Measurements from ENCODE around the gene INSL3. TPM values are rescaled to one million over a fixed set of nuclear protein-coding genes. Genes with fewer than 3 reads are reported as not detected.

INSL3 gene
- total RNA-seq, 1 experiment from 2014 or later = not detected

DNA sequence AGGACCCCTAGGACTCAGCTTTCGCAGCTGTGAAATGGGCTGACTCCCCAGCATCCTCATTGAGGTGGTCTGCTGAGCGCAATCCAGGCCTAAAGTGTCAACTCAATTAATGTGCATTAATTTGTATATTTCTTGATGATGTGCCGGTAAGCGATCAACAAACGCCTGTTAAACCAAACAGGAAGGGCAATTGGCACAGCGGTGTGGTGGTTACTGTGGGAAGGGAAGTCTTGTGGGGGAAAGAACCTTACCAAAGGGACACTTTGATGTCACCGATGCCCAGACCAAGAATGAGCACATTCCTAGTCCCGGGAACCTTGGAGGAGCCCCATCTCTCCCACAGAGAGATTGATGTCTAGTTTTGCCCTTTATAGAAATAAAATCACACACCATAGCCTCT, 24.8 kb upstream of the INSL3 start:
- no peak for DNase-seq (ENCODE audit: low read depth)

- no peak for DNase-seq (ENCODE audit: low read depth)
Observed at GRCh38 chr19:17843908-17844490, 22.7 kb upstream of the INSL3 start.

DNA sequence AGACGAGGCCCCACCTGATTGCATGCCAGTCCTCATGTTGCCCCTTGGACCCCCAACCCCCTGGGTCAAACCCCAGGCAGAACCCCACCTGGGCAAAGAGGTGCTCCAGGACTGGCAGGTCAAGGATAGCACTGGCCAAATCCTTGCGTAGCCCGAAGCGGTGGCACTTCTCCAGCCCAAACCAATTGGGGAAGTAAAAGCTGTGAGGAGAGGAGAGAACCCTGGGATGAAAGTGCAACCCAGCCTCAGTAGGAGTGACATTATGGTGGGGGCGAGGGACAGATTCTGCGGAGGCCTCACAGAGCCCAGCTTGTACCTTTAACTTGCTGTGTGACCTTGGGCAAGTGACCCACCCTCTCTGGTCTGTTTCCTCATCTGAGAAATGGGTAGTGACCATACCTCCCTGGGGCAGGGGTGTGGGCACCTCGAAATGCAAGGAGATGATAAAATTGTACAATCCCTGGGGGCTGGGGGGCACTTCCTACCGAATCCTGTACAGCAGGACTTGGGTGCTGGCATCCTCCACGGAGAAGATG, 22.0 kb upstream of the INSL3 start:
- no peak for DNase-seq (ENCODE audit: low read depth)

GRCh38 chr19:17842663-17843291, 21.5 kb upstream of the INSL3 start:
- no peak for DNase-seq (ENCODE audit: low read depth)

DNA sequence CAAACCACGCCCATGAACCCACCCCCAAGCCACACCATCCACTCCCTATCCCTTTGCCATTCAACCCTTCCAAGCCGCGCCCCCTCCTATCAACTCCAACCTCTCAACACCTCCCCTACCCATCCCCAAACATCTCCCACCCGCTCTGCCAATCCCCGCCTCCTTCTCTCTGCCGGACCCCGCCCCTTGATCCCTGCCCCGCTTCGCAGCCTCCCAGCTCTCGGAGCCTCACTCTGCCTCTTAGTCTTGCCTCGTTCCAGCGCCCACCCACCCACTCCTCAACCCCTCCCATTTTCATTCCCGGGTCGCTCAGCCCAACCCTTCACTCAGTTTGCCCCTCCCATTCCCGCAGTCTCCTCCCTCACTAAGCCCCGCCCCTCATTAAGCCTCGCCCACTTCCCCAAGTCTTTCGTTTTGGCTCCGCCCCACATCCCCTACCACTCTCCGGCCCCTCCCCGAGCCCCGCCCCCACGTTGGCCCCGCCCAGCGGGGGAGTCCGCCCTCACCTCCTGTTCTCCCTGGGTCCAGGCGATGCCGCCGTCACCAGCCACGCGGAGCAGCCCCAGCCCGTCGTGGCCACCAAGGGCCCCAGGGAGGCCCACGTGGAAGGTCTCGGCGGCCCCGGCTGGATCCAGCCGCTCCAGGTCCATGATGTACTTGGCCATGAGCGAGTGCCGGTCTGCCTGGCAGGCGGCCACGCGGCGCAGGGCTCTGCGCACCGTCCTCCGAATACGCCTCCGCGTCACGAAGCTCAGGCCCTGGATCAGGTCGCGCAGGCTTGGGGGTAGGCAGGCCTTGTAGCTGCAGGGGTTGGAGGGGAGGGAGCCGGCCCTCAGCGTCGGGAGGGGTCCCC, 20.7 kb upstream of the INSL3 start:
- peak; percentile 83 for DNase-seq (ENCODE audit: low read depth)

GRCh38 chr19:17841371-17841809, 20.1 kb upstream of the INSL3 start:
- DNase-seq (ENCODE audit: low read depth) = peak; percentile 59

DNA sequence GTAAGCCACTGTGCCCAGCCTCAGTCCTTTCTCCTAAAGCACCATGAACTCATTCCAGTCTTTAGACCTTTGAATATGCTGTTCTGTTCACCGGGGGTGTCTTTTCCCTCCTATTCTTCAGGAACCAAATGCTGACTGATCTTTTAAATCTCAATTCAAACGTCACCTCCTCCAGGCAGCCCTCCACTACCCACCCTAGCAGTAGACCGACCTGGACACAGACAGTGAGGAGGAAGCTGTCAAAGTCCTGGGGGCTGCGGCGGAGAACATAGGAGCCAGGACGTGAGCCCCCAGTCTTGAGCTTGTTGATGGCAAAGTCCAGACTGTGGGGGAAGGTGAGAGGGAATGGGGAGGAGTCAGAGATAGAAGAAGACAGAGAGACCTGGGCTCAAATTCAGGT, 18.7 kb upstream of the INSL3 start:
- DNase-seq (ENCODE audit: low read depth) = no peak

DNA sequence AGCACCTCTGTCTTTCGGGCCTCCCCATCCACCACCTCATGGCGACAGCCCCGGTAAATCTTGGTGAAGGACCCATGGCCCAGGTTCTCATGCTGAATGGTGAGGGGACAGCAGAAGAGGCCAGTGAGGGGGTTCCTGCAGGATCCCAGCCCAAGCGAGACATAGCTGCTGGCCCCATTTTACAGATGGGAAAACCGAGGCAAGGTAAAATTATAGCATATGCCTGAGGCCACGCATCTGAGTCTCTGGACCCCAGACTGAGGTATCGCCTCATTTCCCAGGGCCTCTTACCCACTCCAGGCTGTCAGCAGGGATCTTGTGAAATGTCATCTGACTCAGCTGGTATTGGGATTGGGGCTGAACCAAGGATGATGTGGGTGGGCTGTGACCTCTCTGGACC, 16.7 kb upstream of the INSL3 start:
- no peak for DNase-seq (ENCODE audit: low read depth)

GRCh38 chr19:17836530-17836929, 15.2 kb upstream of the INSL3 start:
- no peak for DNase-seq (ENCODE audit: low read depth)

GRCh38 chr19:17835182-17836006, 14.1 kb upstream of the INSL3 start:
- DNase-seq (ENCODE audit: low read depth) = no peak

GRCh38 chr19:17834350-17835181, 13.2 kb upstream of the INSL3 start:
- no peak for DNase-seq (ENCODE audit: low read depth)

GRCh38 chr19:17832443-17833208, 11.3 kb upstream of the INSL3 start:
- no peak for DNase-seq (ENCODE audit: low read depth)

DNA sequence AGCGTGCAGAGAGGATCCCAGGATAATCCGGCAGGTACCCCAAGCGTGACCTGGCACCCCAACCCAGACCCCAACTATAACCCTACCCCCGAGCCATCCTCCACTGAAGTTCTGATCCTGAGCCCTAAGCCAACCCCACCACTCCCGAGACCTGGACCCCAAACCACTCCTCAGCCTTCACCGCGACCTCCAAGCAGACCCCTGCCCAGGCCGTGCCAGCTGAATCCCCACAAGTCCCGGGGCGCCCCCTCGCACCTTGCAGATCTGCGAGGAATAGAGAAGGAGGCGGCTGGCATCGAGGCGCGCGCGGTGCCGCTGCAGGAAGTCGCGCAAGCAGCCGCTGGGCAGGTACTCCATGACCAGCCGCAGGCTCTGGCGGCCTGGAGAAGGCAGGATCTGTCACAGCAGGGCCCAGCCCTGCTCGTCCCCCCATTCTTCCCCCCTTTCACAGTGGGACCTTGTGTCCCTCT, 10.1 kb upstream of the INSL3 start:
- no peak for DNase-seq (ENCODE audit: low read depth)

DNA sequence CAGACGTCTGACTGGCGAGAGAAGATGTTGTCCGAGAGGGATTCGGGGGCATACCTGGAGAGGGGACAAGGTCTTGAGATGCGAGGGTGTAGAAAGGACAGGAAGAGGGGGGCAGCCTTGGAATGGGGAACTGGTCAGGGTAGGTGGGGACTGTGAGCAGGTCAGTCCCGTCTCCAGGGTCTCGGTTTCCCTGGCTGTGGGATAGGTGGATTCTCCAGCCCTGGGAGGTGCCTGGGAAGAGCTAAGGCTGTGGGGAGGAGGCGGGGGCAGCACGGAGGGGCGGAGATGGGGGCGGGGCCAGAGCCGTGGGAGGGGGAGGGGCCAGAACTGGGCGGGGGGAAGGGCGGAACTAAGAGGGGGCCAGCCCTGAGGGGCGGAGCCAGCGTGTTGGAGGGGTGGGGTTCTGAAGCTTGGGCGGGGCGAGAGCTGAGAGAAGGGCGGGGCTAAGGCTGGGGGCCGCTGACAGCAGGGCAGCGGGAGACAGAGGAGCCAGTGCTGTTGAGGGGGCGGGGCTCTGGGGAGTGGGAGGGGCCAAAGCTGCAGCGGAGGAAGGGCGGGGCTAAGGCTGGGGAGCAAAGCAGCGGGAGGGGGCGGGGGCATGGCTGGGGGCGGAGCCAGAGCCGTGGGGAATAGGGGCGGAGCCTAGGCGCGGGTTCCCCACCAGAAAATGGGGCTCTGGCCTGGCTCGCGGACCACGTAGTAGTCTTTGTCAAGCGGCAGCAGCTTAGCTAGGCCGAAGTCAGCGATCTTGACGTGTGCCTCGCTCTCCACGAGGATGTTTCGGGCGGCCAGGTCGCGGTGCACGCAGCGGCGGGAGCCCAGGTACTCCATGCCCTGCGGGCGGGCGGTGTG, 9.5 kb upstream of the INSL3 start:
- peak; percentile 61 for DNase-seq (ENCODE audit: low read depth)

DNA sequence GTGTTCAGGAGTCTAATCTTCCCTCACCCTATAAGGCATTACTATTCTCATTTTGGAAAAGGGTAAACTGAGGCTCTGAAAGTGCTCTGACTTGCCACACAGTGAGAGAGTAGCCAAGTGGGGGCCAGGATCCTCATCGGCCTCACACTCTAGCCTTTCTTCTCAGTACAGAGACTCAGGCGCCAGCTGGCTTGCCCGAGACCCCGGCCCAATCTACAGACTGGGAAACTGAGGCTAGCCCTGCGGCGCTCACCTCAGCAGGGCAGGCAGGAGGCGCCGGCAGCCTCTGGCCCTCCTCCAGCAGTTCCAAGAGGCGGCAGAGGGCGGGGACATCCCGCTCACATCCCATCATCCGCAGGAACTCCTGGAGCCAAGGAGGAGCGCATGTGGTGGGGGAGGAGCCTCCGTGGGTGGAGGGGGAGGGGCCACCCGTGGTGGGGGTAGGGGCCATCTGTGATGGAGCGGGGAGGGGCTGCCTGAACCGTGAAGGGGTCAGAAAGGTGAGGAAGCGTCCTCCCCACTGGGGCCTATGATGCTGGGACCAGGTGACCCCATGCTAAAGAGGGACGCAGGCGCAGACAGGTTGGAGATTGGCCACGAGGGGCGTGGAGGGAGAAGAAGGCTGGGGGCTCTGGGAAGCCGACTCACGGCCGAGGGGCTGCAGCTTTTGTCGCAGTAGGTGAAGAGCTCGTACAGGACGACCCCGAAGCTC, 8.7 kb upstream of the INSL3 start:
- peak; percentile 40 for DNase-seq (ENCODE audit: low read depth)

- DNase-seq (ENCODE audit: low read depth) = no peak
Observed at GRCh38 chr19:17826508-17827056, 5.3 kb upstream of the INSL3 start.

DNA sequence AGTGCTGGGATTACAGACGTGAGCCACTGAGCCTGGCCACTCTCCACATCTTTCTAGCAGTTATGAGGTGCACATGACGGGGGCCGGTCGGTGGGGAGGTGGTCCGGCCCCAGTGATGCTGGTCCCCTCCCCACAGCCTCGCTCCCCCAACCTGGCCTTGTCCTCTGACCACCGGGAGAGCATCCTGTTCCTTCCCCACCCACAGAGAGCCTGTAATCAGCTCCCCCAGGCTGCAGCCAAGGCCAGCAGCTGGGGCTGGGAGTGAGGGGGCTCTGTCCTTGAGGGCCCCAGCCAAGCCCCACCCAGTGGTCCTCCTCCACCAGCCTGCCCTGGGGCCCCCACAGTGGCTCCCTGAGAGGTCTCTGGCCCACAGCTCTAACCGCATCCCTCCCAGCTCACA, 3.0 kb upstream of the INSL3 start:
- DNase-seq (ENCODE audit: low read depth) = no peak

Data from RPMI7951 (cell line).